Globus pallidus (tissue), 1 donor: Measurements from ENCODE around the gene TRIM8.
"Not testable (repeated sequence)": the region's sequence is repeated elsewhere in the genome, so short reads cannot be mapped to it uniquely, and the experiment has no call there.

ENCODE experiments used
- DNase-seq: peaks from one replicate; pipeline ENCODE4 v3.0.0-alpha.2; 2015; ENCODE audit warnings: low spot score

TRIM8 gene

GRCh38 chr10:102650655-102651454 is 6.6 kb downstream of the TRIM8 start:
- DNase-seq = no peak

- no peak for DNase-seq
Observed at GRCh38 chr10:102651455-102652169, 7.3 kb downstream of the TRIM8 start.

GRCh38 chr10:102652170-102652916 is 8.1 kb downstream of the TRIM8 start:
- no peak for DNase-seq

- DNase-seq = no peak
Observed at GRCh38 chr10:102653060-102653459, 8.8 kb downstream of the TRIM8 start.

- no peak for DNase-seq
Observed at GRCh38 chr10:102654566-102654965, 10.3 kb downstream of the TRIM8 start.

- no peak for DNase-seq
Observed at GRCh38 chr10:102654969-102655368, 10.7 kb downstream of the TRIM8 start.

GRCh38 chr10:102656026-102656425 is 11.7 kb downstream of the TRIM8 start:
- DNase-seq = no peak

- no peak for DNase-seq
Observed at GRCh38 chr10:102656791-102657371, 12.6 kb downstream of the TRIM8 start.

GRCh38 chr10:102657451-102657850 is 13.2 kb downstream of the TRIM8 start:
- no peak for DNase-seq

GRCh38 chr10:102657984-102658724 is 13.9 kb downstream of the TRIM8 start:
- no peak for DNase-seq

- DNase-seq = no peak
Observed at GRCh38 chr10:102658802-102659201, 14.5 kb downstream of the TRIM8 start.

- DNase-seq = no peak
Observed at GRCh38 chr10:102660888-102661657, 16.8 kb downstream of the TRIM8 start.

- no peak for DNase-seq
Observed at GRCh38 chr10:102661658-102662028, 17.4 kb downstream of the TRIM8 start.

GRCh38 chr10:102665904-102666509 is 21.7 kb downstream of the TRIM8 start:
- DNase-seq = no peak

GRCh38 chr10:102667411-102667810 is 23.1 kb downstream of the TRIM8 start:
- DNase-seq = not testable (repeated sequence)

- DNase-seq = no peak
Observed at GRCh38 chr10:102668326-102669107, 24.2 kb downstream of the TRIM8 start.

GRCh38 chr10:102669206-102670064 is 25.2 kb downstream of the TRIM8 start:
- DNase-seq = no peak

GRCh38 chr10:102670065-102670670 is 25.9 kb downstream of the TRIM8 start:
- DNase-seq = no peak
